Measurements from ENCODE around the gene RNF144B. TPM values are rescaled to one million over a fixed set of nuclear protein-coding genes. Genes with fewer than 3 reads are reported as not detected.

The RNF144B gene
- 1.2 and 2.7 TPM in 2 replicates for total RNA-seq

DNA sequence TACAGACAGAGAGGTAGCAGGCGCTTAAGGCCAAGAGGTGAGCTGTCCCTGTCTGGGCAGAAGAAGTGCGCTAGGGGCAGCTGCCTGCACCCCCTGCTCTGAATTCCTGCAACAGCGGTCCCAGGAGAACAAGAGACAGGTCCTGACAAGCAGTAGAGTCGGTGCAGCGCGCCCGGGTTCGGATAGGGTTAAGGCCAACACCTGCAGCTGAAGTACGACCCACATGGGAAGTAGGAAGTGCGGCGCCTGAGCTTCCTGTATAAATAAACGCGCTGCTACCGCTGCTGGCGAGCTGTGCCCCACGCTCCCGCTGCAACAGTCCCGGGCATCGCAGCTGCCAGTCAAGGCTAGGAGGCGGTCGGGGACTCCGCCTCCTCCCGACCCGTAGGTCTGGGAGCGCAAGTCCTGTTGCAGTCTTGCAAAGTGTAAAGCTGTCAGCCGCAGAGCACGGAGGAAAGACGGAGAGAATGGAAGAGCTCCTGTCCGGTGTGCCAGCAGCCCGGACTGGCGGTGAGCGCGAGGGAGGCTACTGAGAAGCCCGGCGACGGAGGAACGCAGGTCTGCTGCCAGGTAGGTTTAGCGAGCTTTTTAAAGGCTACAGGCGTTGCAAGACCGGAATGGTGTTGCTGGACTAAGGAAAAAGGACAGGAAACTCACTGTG, at the start of gene RNF144B:
TSS of gene RNF144B (plus strand) at position 290 of the 661 bp plus-strand sequence. CDS start 12,185 bp downstream, outside the sequence.

Other genes with a start within 250 kb of the RNF144B start
- 11.6 and 13.9 TPM in 2 replicates for gene TPMT, start 232.3 kb upstream of the RNF144B start, total RNA-seq
- 26.7 and 33.7 TPM in 2 replicates for gene KDM1B, start 231.9 kb upstream of the RNF144B start, total RNA-seq
- 34.5 and 55.5 TPM in 2 replicates for gene DEK, start 122.8 kb upstream of the RNF144B start, total RNA-seq

Measured in smooth muscle cell of the pulmonary artery (primary cell).